ENCODE data around the gene B4GALT6. TPM values are rescaled to one million over a fixed set of nuclear protein-coding genes. Genes with fewer than 3 reads are reported as not detected.

B4GALT6 gene
- total RNA-seq, 1 experiment from 2014 or later: 1.4 TPM

- TF ChIP-seq EZH2phosphoT487 (IDR thresholded peaks at IDR 0.05; ENCODE audit: borderline replicate concordance, low read length): no peak
- Histone ChIP-seq H3K4me1 (ENCODE audit: insufficient read depth, low read length) (no peaks in the 10 kb centered on the region), H3F3A (ENCODE audit: low read length, unreplicated experiment) (no peaks in the 10 kb centered on the region), H3K79me2 (ENCODE audit: low read length) (no peaks in the 10 kb centered on the region), H3K9ac (ENCODE audit: low read length) (no peak overlapping the region), H2AFZ (ENCODE audit: low read length) (no peak overlapping the region), H4K20me1 (ENCODE audit: low read length) (no peaks in the 10 kb centered on the region), H3K27ac (ENCODE audit: low read length) (no peak overlapping the region), H3K9me2 (replicated peaks; ENCODE audit: low read length) (no peaks in the 10 kb centered on the region), H3K9me3 (ENCODE audit: low read length) (no peaks in the 10 kb centered on the region), H3K36me3 (ENCODE audit: low read depth, low read length) (no peaks in the 10 kb centered on the region), H3K4me2 (ENCODE audit: low read length) (no peak overlapping the region), H3K4me3 (ENCODE audit: low read length) (no peak overlapping the region), H3K27me3 (ENCODE audit: low read length) (no peaks in the 10 kb centered on the region)
- intact Hi-C loops (cut with micrococcal nuclease): no loop called here
- ChIA-PET CTCF (no interaction called here), POLR2A (ENCODE audit: unreplicated experiment) (no interaction called here)
- DNase-seq (no peak), ATAC-seq (no peak)
- BruUV-seq (replicated peaks): no TSS peak
These were observed 18.1 kb upstream of the B4GALT6 start for GRCh38 chr18:31702449-31702848.

GRCh38 chr18:31701744-31702143, 17.4 kb upstream of the B4GALT6 start:
- Histone ChIP-seq H3K4me3 (ENCODE audit: low read length) (no peak overlapping the region), H3K9ac (ENCODE audit: low read length) (no peak overlapping the region), H3K4me1 (ENCODE audit: insufficient read depth, low read length) (no peaks in the 10 kb centered on the region), H3K36me3 (ENCODE audit: low read depth, low read length) (no peaks in the 10 kb centered on the region), H3F3A (ENCODE audit: low read length, unreplicated experiment) (no peaks in the 10 kb centered on the region), H3K9me3 (ENCODE audit: low read length) (no peaks in the 10 kb centered on the region), H3K9me2 (replicated peaks; ENCODE audit: low read length) (no peaks in the 10 kb centered on the region), H4K20me1 (ENCODE audit: low read length) (no peaks in the 10 kb centered on the region), H3K4me2 (ENCODE audit: low read length) (no peak overlapping the region), H3K27ac (ENCODE audit: low read length) (no peak overlapping the region), H3K27me3 (ENCODE audit: low read length) (no peaks in the 10 kb centered on the region), H3K79me2 (ENCODE audit: low read length) (no peaks in the 10 kb centered on the region), H2AFZ (ENCODE audit: low read length) (no peak overlapping the region)
- ChIA-PET CTCF (no interaction called here), POLR2A (ENCODE audit: unreplicated experiment) (no interaction called here)
- DNase-seq (no peak), ATAC-seq (no peak)
- no peak for TF ChIP-seq EZH2phosphoT487 (IDR thresholded peaks at IDR 0.05; ENCODE audit: borderline replicate concordance, low read length)
- TF ChIP-seq EZH2 (IDR thresholded peaks at IDR 0.05; ENCODE audit: low read length, unreplicated experiment): no peak
- no peak for TF ChIP-seq CTCF (conservative IDR thresholded peaks at IDR 0.05; ENCODE audit: low read depth, low read length)
- intact Hi-C loops (cut with micrococcal nuclease): no loop called here
- no TSS peak for BruUV-seq (replicated peaks)

- no peak overlapping the region for H3K9ac ChIP-seq (ENCODE audit: low read length)
- H3K4me2 ChIP-seq (ENCODE audit: low read length): no peak overlapping the region
- no peak for ATAC-seq
- no peaks in the 10 kb centered on the region for H3F3A ChIP-seq (ENCODE audit: low read length, unreplicated experiment)
- H3K9me2 ChIP-seq (replicated peaks; ENCODE audit: low read length): no peaks in the 10 kb centered on the region
- no peak overlapping the region for H2AFZ ChIP-seq (ENCODE audit: low read length)
- no peaks in the 10 kb centered on the region for H3K4me1 ChIP-seq (ENCODE audit: insufficient read depth, low read length)
- no peaks in the 10 kb centered on the region for H3K79me2 ChIP-seq (ENCODE audit: low read length)
- no peak for TF ChIP-seq CTCF (conservative IDR thresholded peaks at IDR 0.05; ENCODE audit: low read depth, low read length)
- no peak for TF ChIP-seq EZH2 (IDR thresholded peaks at IDR 0.05; ENCODE audit: low read length, unreplicated experiment)
- no peak for TF ChIP-seq EZH2phosphoT487 (IDR thresholded peaks at IDR 0.05; ENCODE audit: borderline replicate concordance, low read length)
- CTCF ChIA-PET: no interaction called here
- intact Hi-C loops (cut with micrococcal nuclease): no loop called here
- no peaks in the 10 kb centered on the region for H3K27me3 ChIP-seq (ENCODE audit: low read length)
- no peaks in the 10 kb centered on the region for H3K9me3 ChIP-seq (ENCODE audit: low read length)
- no peaks in the 10 kb centered on the region for H3K36me3 ChIP-seq (ENCODE audit: low read depth, low read length)
- no peak overlapping the region for H3K27ac ChIP-seq (ENCODE audit: low read length)
- no peaks in the 10 kb centered on the region for H4K20me1 ChIP-seq (ENCODE audit: low read length)
- H3K4me3 ChIP-seq (ENCODE audit: low read length): no peak overlapping the region
- no TSS peak for BruUV-seq (replicated peaks)
- no peak for DNase-seq
- POLR2A ChIA-PET (ENCODE audit: unreplicated experiment): no interaction called here
These were observed 16.6 kb upstream of the B4GALT6 start for GRCh38 chr18:31700990-31701389.

Measured in PC-3 (cell line).